Caco-2 (cell line): ENCODE measurements around the gene CTNND2. TPM values are rescaled to one million over a fixed set of nuclear protein-coding genes. Genes with fewer than 3 reads are reported as not detected.

Experiments
- BruUV-seq: library from RNA; stranded (reverse); fragments of 400-500 nt; replicated peaks from 2 replicates; lab custom pipeline; 2021; lab: Mats Ljungman, UMichigan
- CTCF ChIA-PET: fragments of 300-600 bp; sonication (Branson Sonifier 250); formaldehyde crosslinking; loops from one replicate; lab custom pipeline; 2022; ENCODE audit warnings: antibody characterized with exemption; lab: Charles Lee
- POLR2A ChIA-PET: fragments of 300-600 bp; sonication (Branson Sonifier 250); formaldehyde crosslinking; loops from one replicate; lab custom pipeline; 2022; ENCODE audit warnings: antibody characterized with exemption; lab: Charles Lee
- DNase-seq, 2 experiments: peaks; one replicate each; pipeline versions ENCODE4 v3.0.0 to v3.0.0-alpha.2; 2020 to 2022
- H3K27me3 ChIP-seq: replicated peaks from 2 replicates; pipeline ENCODE4 v1.6.0; 2011; ENCODE audit warnings: low read length; ENCODE audit not compliant: control insufficient read depth, insufficient read depth
- H3K36me3 ChIP-seq: 2 replicates; pipeline ENCODE4 v1.5.1; 2011; ENCODE audit warnings: low read length; ENCODE audit not compliant: control insufficient read depth, insufficient read depth
- H3K4me1 ChIP-seq: fragments of 250-450 bp; sonication (Bioruptor Pico); 2 replicates; pipeline ENCODE4 v1.5.1; 2020; ENCODE audit warnings: mild to moderate bottlenecking
- H3K4me3 ChIP-seq: 2 replicates; pipeline ENCODE4 v1.5.1; 2011; ENCODE audit warnings: low read depth, mild to moderate bottlenecking, control low read depth, low read length
- H3K9me3 ChIP-seq: fragments of 250-450 bp; sonication (Bioruptor Pico); 2 replicates; pipeline ENCODE4 v1.5.1; 2020; ENCODE audit warnings: mild to moderate bottlenecking, moderate library complexity
- H3K27ac Mint-ChIP-seq: one replicate; pipeline ENCODE4 v1.8.0; 2022; ENCODE audit warnings: mixed read lengths; ENCODE audit not compliant: unreplicated experiment
- H3K27me3 Mint-ChIP-seq: one replicate; pipeline ENCODE4 v1.8.0; 2022; ENCODE audit warnings: mixed read lengths; ENCODE audit not compliant: insufficient read depth, unreplicated experiment
- H3K36me3 Mint-ChIP-seq: one replicate; pipeline ENCODE4 v1.8.0; 2022; ENCODE audit warnings: mild to moderate bottlenecking, mixed read lengths; ENCODE audit not compliant: insufficient read depth, unreplicated experiment
- H3K4me1 Mint-ChIP-seq: one replicate; pipeline ENCODE4 v1.8.0; 2022; ENCODE audit warnings: low read depth, mixed read lengths; ENCODE audit not compliant: unreplicated experiment
- H3K4me3 Mint-ChIP-seq: one replicate; pipeline ENCODE4 v1.8.0; 2022; ENCODE audit warnings: mild to moderate bottlenecking, moderate library complexity, mixed read lengths; ENCODE audit not compliant: unreplicated experiment
- H3K9me3 Mint-ChIP-seq: one replicate; pipeline ENCODE4 v1.8.0; 2022; ENCODE audit warnings: mixed read lengths; ENCODE audit not compliant: unreplicated experiment
- CTCF ChIP-seq, 2 experiments: fragments of 200-600 bp in 1 of 2; IDR thresholded peaks; 1 replicate in 1 of 2; 2 replicates in 1 of 2; pipeline versions ENCODE4 v1.5.1 to v1.8.0; 2011 to 2022; ENCODE audit warnings: antibody characterized with exemption in 1 of 2, control low read depth in 1 of 2, inconsistent platforms in 1 of 2, low read depth in 1 of 2, low read length in 1 of 2, mild to moderate bottlenecking in 1 of 2, moderate library complexity in 1 of 2; ENCODE audit not compliant: insufficient read depth in 1 of 2, severe bottlenecking in 1 of 2, unreplicated experiment in 1 of 2
- intact Hi-C: fragments of 100-400 bp; cut with micrococcal nuclease; formaldehyde crosslinking; loops from one replicate; pipeline ENCODE4 v1.10.0; 2022; ENCODE audit not compliant: unreplicated experiment
- total RNA-seq: library from RNA; stranded (reverse); gene quantifications from 2 replicates; pipeline ENCODE4 v1.2.3, GENCODE V29; 2022

Gene CTNND2
- total RNA-seq, 1 experiment from 2014 or later: 0.32 TPM

DNA sequence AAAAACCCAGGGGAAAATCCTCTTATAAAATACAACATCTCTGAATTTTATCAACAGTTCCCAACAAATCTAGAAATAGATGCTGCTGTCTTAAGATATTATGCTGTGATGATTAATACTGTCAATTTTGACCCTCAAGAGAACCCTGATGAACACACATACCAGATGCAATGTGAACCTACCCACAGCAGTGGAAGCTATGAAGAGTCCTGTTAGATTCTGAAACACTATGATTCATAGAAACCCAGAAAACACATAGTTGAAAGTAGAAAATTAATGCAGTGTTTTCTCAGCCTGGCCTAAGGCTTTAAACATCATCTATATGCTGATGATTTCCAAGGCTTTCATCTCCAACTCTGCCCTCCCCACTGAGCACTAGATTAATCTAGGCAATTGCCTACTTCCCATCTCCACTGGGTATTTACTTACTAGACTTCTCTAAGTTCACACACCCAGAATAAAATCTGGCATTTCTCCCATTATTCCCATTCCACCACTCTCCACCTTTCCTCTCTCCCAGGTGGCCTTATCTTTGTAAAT lies 296.2 kb downstream of the CTNND2 start:
- no peak for DNase-seq
- BruUV-seq: no TSS peak
- H3K4me3 ChIP-seq: no peak overlapping the region
- Mint-ChIP-seq H3K36me3 (no peaks in the 10 kb centered on the region), H3K27me3 (no peaks in the 10 kb centered on the region), H3K4me1 (no peaks in the 10 kb centered on the region), H3K9me3 (no peaks in the 10 kb centered on the region), H3K27ac (no peak overlapping the region), H3K4me3 (no peak overlapping the region)
- H3K36me3 ChIP-seq: no peaks in the 10 kb centered on the region
- H3K27me3 ChIP-seq: no peaks in the 10 kb centered on the region
- intact Hi-C loops: no loop called here
- TF ChIP-seq CTCF (IDR thresholded peaks at IDR 0.05; ENCODE audit: insufficient read depth in 1 of 2, low read depth in 1 of 2, low read length in 1 of 2, severe bottlenecking in 1 of 2, unreplicated experiment in 1 of 2): no peak
- no peaks in the 10 kb centered on the region for H3K9me3 ChIP-seq
- no peaks in the 10 kb centered on the region for H3K4me1 ChIP-seq
- ChIA-PET CTCF (no interaction called here), POLR2A (no interaction called here)

DNA sequence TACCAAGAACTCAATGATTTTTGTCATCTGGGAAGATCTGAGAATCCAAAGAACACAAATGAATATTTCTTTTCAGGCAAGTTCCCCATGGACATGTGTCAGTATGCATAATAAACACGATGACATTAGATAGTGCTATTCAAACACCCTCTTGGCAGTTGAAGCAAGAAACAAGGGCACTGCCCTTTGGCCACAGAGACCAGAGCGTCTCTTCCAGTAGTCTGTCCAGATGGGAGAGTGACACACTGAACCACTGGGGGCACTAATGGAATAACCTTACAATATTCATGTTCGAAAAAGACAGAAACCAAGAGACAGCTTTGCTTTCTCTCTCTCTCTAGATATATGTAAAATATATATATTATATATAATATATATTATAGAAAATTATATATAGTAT lies 301.9 kb downstream of the CTNND2 start:
- Mint-ChIP-seq H3K27me3 (no peaks in the 10 kb centered on the region), H3K4me1 (peaks cover 13% of the 10 kb centered on the region), H3K4me3 (no peak overlapping the region), H3K36me3 (peaks cover 4% of the 10 kb centered on the region), H3K27ac (no peak overlapping the region), H3K9me3 (peaks cover 10% of the 10 kb centered on the region)
- no peak overlapping the region for H3K4me3 ChIP-seq
- intact Hi-C loops: no loop called here
- TF ChIP-seq CTCF (IDR thresholded peaks at IDR 0.05; ENCODE audit: insufficient read depth in 1 of 2, low read depth in 1 of 2, low read length in 1 of 2, severe bottlenecking in 1 of 2, unreplicated experiment in 1 of 2): peak in 1 of 2 experiments; percentile 44
- H3K4me1 ChIP-seq: peaks cover 13% of the 10 kb centered on the region
- H3K27me3 ChIP-seq: no peaks in the 10 kb centered on the region
- H3K36me3 ChIP-seq: no peaks in the 10 kb centered on the region
- H3K9me3 ChIP-seq: no peaks in the 10 kb centered on the region
- CTCF ChIA-PET: no interaction called here
- POLR2A ChIA-PET: no interaction called here
- BruUV-seq: no TSS peak
- peak; percentile 38 to 46 for DNase-seq

DNA sequence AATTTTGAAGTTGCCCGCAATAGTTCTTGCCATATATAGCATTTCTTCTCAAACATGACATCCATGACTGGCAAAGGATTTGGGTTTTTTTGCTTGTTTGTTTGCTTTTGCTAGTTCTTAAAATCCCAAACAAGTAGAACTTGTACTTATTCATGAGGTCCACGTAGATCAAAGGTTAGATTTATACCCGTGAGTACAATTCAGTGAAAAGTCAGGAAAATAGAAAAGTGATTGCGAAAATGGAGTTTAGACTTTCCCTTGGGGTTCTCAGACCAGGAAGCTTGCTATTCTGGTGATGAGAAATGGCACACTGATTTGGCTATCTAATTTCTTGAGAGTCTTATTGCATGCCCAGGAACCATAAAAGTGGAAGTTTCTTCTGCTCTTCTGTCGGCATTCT lies 304.7 kb downstream of the CTNND2 start:
- H3K4me3 Mint-ChIP-seq: no peak overlapping the region
- H3K9me3 Mint-ChIP-seq: peaks cover 10% of the 10 kb centered on the region
- peaks cover 4% of the 10 kb centered on the region for H3K36me3 Mint-ChIP-seq
- BruUV-seq: no TSS peak
- no peak overlapping the region for H3K27ac Mint-ChIP-seq
- Histone ChIP-seq H3K4me3 (no peak overlapping the region), H3K4me1 (peaks cover 37% of the 10 kb centered on the region), H3K9me3 (no peaks in the 10 kb centered on the region), H3K27me3 (no peaks in the 10 kb centered on the region), H3K36me3 (no peaks in the 10 kb centered on the region)
- H3K27me3 Mint-ChIP-seq: no peaks in the 10 kb centered on the region
- DNase-seq: no peak
- intact Hi-C loops: loop anchor here (5.0 kb wide), 3 partner anchors 37 to 347 kb away; no protein-coding TSS in a partner anchor
- peaks cover 22% of the 10 kb centered on the region for H3K4me1 Mint-ChIP-seq
- ChIA-PET CTCF (no interaction called here), POLR2A (no interaction called here)
- no peak for TF ChIP-seq CTCF (IDR thresholded peaks at IDR 0.05; ENCODE audit: insufficient read depth in 1 of 2, low read depth in 1 of 2, low read length in 1 of 2, severe bottlenecking in 1 of 2, unreplicated experiment in 1 of 2)
